NCI-H1694 (cell line): ENCODE data around the gene ADAMTS20.
"Not testable (repeated sequence)": the region's sequence is repeated elsewhere in the genome, so short reads cannot be mapped to it uniquely, and the experiment has no call there.

ENCODE experiments used
- DNase-seq: peaks from one replicate; lab custom pipeline; 2025; lab: John Stamatoyannopoulos, UW

Gene ADAMTS20

DNA sequence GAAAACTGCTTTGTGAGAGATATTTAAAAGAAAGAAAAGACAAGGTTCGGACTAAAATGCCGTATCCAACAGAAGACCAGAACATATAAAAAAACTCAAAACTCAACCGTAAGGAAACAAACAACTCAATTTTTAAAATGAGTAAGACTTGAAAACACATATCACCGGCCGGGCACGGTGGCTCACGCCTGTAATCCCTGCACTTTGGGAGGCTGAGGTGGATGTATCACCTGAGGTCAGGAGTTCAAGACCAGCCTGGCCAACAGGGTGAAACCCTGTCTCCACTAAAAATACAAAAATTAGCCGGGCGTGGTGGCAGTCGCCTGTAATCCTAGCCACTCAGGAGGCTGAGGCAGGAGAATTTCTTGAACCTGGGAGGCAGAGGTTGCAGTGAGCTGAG is 192.0 kb downstream of the ADAMTS20 start:
- DNase-seq = not testable (repeated sequence)

DNA sequence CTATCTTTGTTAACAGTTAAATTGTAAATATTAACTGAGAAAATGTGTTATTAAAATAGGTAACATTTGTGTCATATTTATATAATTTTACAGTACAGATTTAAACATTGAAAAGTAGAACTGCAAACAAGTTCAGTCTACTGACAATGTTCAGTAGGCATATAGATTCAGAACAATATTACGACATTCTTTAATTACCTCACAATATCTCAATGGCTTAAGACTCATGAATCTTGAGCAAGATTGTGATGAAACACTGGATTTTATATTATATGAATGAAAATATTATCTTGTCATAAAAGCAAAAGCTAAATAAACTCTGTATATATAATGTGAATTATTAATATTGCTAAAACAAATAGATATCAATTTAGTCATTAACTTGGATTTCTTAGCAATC is 194.9 kb downstream of the ADAMTS20 start:
- DNase-seq = no peak

DNA sequence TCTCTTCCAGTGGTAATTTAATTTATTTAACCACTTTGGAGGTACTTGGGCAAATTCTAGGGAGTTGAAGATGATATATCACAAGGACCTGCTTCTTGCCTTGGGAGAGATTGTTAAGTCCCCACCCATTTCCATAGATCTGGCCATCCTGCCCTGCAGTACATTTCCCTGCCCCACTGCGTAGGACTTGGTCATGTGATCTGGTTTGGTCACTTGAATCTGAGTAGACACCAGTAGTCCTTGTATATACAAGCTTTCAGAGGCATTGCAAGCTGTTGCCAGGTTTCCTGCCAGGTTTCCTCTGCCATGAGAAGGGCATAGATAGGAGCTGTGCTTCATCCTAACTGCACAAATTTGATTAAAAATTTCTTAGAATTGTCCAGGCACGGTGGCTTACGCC is 200.0 kb downstream of the ADAMTS20 start:
- DNase-seq = no peak

DNA sequence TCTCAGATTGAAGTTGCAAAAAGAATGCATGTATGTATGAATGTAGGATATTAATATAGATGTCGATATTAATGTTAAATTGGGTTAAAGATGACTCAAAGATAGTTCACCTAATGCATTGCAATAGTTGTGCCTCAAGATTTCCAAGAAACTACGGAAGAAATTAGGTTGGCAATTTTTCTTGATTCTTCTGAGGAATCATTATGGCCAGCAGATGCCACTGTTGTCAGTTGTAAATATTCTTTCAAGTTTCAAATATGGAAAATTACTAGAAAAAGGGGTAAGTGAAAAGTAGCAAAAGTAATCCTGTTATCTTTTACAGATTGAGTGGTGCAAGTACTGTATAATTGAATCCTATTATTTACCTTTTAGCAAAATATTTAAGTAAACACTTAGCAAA is 202.1 kb downstream of the ADAMTS20 start:
- no peak for DNase-seq

DNA sequence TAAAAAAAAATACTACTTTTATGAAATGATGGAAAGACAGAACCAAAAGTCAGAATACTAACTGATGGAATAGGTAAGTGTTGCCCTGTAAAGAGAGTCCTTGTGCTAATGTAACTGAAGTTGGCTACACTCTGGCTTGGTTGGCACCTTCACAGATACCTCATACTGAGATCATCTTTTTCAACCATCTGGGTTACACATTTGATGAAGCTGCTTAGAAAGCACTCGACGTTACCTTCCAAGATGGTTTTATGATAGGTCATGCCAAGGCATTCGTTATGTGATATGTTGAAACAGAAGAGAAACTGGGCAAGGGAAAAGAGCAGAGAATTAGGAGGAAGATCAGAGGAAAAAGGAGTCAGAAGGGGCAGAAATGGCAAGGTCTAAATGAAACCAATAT is 203.8 kb downstream of the ADAMTS20 start:
- DNase-seq = no peak

DNA sequence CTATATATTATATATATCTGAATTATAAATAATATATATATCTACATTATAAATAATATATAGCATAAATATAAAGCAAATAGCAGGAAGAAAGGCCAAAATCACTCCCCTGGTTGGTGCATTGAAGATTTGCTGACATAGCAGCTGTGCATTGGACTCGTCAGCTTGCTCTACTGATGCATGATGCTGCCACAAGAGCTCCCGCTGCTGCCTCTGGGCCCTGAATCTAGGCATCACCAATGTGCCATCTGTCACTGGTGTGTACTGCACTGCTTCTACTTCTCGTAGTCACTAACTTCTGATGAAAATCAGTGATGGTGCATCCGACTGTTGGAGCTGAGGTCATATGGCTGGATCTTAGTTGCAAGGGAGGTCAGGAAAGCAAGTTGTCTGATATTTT is 205.0 kb downstream of the ADAMTS20 start:
- peak; percentile 63 for DNase-seq

DNA sequence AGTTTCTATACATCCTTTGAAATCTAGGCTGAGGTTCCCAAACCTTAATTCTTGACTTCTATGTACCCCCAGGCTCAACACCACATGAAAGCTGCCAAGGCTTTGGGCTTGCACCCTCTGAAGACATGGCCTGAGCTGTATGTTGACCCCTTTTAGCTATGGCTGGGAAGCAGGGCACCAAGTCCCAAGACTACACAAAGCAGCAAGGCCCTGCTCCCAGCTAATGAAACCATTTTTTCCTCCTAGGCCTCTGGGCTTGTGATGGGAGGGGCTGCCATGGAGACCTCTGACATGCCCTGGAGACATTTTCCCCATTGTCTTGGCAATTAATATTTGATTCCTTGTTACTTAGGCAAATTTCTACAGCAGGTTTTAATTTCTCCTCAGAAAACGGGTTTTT is 207.0 kb downstream of the ADAMTS20 start:
- DNase-seq = no peak

DNA sequence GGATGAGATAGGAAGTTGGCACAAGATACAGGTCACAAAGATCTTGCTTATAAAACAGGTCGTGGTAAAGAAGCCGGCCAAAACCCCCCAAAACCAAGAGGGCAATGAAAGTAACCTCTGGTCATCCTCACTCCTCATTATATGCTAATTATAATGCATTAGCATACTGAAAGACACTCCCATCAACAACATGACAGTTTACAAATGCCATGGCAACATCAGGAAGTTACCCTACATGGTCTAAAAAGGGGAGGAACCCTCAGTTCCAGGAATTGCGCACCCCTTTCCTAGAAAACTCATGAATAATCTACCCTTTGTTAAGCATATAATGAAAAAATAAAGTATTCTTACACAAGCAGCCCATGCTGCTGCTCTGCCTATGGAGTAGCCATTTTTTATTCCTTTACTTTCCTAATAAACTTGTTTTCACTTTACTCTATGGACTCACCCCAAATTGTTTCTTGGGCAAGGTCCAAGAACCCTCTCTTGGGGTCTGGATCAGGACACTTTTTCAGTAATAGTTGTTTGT is 210.2 kb downstream of the ADAMTS20 start:
- DNase-seq = not testable (repeated sequence)

DNA sequence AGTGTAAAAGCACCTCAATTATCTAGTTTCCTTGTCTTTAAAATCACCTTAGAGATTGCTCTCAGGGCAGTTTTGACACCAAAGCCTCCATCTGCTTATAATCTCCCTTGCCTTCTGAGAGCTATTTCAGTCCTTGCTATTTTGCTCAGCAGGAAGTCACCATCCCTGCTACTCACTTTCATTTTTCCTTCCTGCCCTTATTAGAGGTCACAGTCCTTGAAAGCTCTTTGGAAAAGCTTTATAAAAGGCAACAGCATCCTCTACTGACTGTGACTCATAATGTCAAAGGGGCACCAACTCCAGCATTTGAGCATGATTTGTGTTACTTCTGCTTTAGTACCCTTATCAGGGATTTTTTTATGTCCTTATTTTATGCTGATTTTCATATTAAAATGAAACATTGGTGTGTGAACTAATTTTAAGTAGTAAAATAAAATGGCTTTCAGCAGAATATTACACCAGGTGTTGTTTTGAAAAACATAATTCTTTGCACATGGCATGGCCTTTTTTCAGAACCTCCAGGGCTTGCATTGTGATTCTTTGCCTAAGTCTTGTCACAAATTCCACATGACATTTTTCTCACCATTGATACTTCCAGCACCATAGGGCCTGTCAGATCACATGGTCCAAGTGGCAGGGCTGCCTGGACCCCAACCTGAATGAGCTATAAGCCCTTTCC is 213.0 kb downstream of the ADAMTS20 start:
- peak; percentile 35 for DNase-seq

DNA sequence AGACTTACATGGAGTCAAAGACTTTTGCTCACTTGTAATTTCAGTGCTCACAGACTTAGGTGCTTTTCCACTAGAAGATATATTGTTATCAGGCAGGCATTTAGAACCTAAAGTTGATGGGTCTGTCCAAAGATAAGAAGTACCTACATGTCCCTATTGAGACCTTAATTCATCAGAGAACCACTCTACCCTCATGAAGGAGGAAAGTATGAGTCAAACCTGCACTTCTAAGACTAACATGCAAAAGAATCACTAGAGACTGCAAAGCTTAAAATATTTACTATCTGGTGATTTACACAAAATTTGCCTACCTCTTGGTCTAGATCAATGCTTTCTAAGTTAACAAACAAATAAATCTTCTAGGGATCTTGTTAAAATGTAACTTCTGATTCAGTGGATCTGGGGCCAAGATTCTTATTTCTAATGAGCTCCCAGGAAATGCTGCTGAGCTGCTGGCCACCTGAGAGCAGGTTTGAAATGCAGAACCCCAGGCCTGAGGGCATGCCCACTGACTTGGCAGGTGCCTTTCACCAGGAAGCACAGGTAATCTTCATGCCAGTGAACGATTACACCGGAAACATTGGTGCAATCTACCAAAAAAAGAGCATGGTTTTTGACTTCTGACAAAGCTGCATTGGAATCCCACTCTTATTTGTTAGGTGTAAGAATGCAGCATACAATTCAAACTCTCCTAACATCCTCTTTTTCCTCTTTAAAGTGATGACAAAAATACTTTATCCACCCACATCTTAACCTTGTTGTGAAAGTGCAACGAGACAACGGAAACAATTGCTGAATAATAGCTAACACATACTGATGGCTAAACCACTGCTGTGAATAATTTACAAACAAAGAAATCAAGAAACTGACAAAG is 214.2 kb downstream of the ADAMTS20 start:
- DNase-seq = no peak

DNA sequence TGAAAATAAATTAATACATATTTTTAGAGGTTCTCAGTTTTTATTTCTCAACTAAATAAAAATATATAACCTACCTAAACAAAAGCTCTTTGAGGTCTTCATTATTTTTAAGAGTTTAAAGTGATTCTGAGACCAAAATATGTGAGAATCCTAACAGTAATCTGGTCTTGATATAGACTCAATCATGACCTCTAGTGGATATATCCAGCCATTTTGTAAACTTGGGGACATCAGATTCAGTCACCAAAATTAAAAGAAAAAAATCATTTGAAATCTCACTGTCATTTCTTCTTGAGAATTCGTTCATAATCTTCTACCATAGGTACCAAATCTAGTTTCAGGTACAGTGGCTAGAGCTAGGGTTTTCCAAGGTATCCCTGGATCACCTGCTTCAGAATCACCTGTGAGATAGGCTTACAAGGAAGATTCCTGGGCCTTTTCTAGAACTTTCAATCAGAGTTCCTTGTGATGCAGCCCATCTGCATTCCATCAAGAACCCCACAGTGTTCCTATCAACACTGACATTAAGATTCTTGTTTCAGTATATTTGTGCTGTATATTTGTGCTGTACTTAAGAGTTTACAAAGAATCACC is 214.9 kb downstream of the ADAMTS20 start:
- DNase-seq = no peak

DNA sequence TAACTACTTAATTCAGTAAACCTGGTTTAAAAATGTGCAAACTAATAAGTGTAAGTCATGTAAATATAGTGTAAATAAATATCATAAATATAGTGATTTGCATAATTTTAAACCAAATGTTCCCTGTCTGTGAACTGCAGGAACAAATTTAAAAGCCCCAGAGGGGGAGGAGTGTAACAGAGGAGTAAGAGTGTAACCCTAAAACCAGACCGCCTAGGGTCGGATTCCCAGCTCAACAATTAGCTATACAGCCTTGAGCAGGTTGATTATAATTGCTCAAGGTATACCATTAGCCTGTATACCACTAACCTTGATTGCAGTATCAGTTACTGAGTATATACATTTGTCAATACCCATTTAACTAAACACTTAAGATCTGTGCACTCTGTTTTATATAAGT is 218.4 kb downstream of the ADAMTS20 start:
- DNase-seq = no peak

DNA sequence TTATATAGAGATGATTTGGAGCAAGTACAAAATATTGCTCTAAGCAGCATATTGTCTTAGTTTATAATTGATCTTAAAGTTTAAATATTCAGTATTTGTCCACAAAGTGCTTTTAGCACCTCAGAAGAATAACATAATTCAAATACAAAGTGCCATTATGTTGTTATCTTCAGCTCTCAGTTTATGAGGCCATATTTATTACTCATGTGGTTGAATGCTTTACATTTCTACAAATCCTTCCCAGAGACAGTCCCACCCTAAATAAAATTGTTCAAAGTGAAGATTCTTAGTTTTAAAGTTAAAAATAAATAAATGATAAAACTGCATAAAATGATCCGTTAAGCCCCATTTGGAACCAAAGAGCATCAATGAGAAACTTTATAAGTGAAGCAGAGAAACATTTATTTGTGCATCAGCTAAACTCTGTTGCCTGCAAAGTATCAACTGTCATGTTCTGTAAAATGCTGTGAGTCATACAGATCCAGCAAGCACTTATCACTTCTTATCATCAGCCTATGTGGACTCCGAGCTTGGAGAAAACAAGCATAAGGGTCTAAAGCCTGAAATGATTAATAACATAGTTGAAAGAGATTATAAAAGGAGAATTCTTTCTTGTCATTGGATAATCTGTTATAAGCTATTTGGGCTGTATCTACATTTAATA is 218.9 kb downstream of the ADAMTS20 start:
- no peak for DNase-seq

DNA sequence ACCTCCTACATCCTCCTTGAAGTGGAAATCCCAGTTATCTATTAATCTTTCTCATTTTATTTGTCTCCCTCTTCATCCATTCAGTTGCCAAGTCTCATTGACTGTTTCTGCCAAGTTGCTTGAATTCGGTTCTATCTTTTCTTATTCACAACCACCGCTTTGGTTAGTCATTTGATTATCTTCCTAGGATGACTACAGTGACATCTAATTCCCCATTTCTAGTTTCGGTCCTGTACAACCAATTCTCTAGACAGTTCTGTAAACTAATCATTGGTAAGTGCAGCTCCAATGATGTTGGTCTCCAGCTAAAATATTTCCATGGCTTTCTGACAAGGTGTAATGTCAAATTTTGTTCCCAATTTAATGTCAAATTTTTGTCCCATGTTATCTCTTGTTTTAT is 220.1 kb downstream of the ADAMTS20 start:
- DNase-seq = no peak

DNA sequence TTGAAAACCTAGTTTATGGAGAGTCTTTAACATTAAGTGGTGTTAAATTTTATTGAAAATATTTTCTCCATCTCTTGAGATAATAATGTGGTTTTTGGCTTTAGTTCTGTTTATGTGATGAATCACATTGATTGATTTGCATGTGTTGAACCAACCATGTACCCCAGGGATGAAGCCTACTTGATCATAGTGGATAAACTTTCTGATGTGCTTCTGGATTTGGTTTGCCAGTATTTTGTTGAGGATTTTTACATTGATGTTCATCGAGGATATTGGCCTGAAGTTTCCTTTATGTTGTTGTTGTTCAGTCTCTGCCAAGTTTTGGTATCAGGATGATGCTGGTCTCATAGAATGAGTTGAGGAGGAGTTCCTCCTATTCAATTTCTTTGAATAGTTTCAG is 222.6 kb downstream of the ADAMTS20 start:
- DNase-seq = no peak

DNA sequence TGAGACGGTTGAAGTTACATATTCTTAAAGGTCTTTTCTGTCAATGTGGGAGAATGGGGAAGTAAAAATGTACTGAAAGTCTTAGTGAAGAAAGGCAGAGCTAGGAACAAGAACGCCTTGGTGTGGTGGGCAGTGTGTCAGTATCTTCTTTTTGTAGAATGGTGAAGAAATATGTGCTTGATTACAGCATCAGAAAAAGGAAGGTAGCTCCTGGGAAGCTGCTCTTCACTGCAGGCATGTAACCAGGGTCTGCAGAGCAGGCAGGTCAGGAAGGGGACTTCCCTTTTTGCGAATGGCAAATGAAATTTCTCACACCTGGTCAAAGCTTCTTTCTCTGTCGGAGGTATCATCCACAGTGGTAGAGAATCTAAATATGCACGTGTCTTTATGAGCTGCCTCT is 226.2 kb downstream of the ADAMTS20 start:
- no peak for DNase-seq

DNA sequence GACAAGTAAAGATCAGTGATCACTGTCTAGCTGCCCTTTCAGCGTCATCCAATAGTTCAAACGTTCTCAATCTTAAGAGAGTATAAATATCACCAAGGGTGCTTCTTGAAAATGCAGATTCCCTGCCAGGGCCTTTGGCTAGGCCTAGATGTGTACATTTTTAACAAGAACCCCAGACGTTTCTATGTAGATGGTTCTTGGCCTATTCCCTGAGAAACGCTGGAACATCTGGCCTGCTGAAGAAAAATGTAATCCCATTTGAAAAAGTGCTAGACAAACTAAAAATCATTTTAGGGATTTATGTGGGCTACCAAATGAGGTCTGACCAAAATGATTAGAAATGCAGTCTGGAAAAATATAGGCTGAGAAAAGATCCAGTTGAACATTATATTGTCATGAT is 231.7 kb downstream of the ADAMTS20 start:
- DNase-seq = no peak

DNA sequence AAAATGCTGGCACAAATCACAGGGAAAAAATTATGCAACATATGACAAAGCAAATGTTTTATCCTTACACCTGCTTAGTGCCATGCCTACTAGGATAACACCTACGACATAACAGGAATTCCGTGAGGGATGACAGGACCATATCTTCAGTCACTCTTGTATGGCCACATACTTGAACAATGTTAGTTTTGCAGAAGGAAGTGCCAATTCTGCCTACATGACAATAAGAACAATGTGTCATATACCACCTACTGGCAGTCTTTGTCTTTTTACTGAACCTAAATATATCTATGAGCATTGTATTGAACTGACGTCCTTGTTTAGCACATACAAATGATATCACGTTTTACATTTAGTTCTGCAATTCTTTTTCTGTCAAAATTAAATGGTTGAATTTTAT is 234.0 kb downstream of the ADAMTS20 start:
- no peak for DNase-seq

DNA sequence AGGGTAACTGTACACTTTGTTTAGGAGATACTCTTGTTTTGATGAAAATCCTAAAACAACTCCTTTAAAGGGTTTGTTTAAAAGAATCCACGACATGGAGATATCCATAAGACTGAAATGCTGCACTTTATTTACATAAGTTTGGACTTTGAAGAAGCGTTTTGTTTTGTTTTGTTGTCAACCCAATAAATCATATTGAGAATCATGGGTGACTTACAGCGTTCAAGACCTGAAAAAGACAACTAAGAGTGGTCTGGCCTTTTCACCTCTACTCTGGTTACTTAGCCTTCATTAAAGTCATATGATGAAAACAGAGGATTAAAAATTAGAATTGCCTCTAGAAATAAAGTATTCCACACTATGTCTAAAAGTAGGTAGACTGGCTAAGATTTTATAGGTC is 234.8 kb downstream of the ADAMTS20 start:
- no peak for DNase-seq

DNA sequence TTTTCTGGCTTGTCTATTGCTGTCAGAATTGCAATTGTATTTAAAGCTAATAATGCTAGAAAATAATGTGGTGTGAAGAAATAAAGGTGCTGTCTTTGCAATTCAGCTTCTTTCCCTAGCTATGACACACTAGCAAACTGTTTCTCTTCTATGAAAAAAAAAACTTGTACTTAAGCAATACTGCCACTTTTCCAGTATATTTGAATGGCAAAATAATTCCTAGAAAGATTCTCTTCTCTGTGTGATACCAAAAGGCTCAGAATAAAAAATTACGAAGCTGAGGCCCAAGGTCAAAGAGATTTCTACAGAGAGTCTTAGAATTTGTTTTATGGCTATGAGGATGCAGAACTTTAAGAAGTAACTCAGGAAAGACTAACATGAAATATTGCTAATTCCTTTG is 235.5 kb downstream of the ADAMTS20 start:
- DNase-seq = no peak

DNA sequence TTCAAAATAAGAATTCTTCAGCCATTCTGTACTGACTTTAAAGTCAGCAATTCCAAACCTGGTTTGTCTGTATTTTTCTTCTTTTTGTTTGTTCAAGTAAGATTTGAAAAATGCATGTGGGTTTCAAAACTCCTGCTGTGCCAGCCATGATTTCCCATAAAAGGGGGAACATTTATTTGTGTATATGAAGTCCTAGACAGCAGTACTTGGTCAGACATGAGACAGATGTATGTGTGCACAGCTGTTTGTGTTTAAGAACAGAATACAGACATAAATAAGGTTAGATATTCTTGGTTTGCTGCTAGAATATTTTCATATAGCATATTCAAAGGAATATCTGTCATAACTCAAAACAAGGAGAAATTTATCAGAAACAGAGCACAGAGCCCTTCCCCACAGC is 236.0 kb downstream of the ADAMTS20 start:
- DNase-seq = no peak

DNA sequence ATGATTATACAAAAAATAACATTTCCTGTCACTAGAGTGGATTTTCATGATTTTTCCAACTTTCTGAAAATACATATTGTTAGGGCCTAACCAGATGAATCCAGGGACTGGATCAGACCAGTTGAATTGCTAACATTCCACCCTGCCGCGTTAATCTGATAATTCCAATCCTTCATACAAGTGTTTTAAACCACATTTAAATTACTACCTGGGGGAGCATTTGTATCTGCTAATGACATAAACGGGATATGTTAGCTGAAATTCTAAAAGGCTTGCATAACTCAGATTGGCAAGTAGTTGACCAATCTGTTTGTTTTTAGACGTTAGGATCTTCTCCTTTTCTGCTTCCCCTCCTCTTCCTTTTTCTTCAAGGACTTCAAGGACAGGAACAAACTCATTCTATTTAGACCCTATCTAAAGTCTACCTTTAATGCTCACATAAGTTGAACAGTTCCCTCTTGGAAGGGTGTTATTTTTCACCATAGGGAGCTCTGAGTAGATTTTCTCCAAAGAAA is 239.0 kb downstream of the ADAMTS20 start:
- DNase-seq = no peak
